LoVo (cell line): ENCODE measurements around the gene CLNK.
"Not testable (repeated sequence)": the region's sequence is repeated elsewhere in the genome, so short reads cannot be mapped to it uniquely, and the experiment has no call there.

ENCODE experiments used
- DNase-seq: peaks from one replicate; pipeline ENCODE4 v3.0.0-alpha.2; 2016; ENCODE audit warnings: low spot score

CLNK gene

DNA sequence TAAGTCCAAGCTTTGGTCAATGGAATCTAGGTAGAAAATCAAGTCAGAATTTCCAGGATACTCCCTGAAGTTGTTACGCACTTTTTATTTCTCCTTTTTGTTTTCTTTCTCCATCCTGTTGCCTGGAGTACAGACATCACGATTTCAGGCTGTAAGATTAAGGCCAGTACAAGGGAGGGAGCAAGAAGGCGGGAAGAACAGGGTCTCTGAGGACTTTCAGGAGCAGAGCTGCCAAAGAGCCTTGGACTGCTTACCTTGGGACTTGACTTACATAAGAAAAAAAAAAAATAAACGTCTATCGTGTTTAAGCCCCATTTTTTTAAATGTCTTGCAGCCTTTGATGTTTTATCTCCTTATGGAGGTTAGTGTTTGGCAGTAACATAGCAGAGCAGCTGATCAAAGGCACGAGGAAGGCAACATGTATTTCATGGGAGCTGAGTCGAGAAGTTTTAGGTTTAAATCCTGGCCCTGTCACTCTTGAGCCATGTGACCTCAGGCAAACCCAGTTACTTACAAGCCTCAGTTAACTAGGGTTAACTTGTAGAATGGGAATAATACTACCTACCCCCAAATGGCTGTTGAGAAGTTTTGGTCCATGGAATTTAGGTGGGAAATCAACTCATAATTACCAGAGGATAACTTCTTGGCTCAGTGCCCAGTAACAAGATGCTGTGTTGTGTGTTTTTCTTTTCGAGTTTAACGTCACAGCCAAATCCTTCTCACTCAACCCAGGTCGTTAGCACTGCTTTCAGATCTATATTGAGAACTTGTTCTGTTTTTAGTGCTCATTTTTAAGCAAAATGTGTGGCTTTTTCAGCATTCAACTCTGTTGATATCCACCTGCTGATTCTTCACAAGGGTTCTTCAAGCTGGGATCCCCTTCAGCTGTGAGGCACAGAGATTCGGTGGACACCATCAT is 106.8 kb downstream of the CLNK start:
- DNase-seq, result no peak

DNA sequence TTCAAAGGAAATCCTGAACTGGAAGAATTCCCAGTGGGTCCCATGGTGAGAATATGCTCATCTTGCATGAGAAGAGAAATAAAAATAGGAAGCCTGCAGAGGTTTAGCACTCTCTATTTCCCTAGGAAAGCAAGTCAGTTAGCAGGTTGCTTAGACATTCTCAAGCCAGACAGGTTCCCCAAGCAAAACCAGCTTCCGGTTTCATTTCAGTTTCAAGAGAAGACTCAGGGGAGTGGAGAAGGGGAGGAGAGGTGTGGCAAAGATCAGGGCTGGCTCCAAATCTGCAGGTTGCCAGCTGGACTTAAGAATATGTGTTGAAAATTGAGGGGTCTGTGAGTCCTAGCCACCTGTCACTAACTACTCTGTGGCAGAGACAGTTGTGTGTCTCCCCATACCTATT is 107.5 kb downstream of the CLNK start:
- DNase-seq, result no peak

DNA sequence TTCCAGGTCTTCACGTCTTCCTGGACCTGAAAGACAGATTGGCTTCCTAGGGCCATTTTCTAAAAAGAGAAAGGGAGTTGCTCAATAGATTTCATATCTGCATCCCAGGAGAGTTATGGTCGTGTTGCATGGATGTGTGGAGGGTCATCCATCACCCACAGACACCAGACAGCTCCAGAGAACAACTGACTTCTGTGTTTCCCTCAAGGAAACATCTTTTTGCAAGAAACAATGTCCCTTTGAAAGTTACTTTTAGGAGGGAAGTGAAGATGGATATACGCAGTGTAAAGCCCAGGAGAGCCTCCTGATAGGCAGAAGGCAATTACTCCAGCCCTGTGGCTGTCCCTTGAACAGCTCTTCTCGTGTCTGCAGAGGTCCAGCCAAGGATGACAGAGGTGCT is 108.3 kb downstream of the CLNK start:
- no peak for DNase-seq

DNA sequence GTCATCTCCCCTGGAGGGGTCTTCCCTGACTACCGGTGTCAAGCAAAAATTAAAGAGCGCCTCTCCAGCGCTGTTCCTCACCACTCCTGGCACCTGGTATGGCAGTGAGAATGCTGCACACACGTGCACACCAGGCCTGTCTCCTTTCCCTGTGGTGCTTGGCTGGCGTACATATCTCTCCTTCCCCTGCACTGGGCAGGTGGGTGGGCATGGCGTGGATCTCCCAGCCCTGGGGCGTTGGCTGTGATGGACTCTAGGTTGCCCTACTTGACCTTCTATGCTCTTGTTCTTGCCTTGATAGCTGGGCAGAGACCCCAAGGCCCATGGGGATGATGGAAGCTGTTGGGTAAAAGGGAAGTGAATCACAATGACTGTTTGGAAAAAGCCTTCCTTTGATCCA is 109.2 kb downstream of the CLNK start:
- no peak for DNase-seq

DNA sequence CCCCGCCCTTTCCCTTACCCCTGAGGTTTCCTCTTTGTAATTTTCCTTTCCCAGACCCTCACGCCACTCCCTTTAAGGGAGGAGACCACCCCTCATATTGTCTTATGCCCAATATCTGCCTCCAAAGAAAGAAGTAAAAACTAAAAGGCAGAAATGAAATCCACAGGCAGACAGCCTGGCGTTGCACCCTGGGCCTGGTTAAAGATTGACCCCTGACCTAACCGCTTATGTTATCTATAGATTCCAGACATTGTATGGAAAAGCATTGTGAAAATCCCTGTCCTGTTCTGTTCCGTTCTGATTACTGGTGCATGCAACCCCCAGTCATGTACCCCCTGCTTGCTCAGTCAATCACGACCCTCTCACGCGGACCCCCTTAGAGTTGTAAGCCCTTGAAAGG is 110.0 kb downstream of the CLNK start:
- not testable (repeated sequence) for DNase-seq

DNA sequence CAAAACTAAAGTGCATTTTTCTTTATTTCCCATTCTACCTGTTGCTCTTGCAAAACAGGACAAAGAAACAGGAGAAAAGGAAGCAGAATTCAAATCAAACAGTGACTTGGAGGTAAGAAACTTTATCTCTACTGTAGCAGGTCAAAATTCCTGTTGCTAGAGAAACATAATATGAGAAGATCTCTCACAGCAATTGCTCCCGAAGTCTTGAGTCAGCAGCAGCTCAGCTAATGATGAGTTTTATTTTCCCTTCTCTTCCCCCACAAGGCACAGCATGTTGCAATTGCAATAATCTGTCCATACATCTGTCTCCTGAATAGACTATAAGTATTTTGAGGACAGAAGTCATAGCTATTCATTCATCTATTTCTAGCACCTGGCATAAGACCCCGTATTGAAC is 112.7 kb downstream of the CLNK start:
- DNase-seq, result no peak

DNA sequence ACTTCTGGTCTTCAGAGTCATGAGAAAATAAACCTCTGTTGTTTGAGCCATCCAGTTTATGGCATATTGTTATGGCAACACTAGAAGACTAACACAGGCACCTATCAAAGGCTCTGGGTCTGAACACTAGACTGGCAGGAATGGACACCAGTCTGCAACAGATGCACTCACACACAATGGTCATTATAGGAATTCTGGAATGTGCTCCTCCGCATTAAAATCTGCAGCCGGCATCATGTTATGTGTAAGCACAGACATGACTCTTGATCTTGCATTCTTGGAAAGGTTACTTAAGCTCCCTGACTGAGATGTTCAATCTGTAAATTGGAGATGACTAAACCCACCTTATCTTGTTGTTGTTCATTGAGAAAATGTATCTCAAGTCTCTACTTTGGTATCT is 115.1 kb downstream of the CLNK start:
- no peak for DNase-seq

DNA sequence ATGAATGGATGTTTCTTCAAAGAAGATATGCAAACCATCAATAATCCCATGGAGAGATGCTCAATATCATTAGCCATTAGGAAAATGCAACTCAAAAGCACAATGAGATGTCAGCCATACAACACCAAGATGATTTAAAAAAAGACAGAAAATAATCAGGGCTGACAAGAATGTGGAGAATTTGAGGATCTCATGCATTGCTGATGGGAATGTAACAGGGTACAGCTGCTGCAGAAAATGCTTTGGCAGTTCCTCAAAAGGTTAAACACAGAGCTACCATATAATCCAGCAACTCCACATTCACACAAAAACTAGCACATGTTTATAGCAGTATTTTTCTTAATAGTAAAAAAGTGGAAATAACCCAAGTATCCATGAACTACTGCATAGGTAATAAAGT is 116.8 kb downstream of the CLNK start:
- no peak for DNase-seq

DNA sequence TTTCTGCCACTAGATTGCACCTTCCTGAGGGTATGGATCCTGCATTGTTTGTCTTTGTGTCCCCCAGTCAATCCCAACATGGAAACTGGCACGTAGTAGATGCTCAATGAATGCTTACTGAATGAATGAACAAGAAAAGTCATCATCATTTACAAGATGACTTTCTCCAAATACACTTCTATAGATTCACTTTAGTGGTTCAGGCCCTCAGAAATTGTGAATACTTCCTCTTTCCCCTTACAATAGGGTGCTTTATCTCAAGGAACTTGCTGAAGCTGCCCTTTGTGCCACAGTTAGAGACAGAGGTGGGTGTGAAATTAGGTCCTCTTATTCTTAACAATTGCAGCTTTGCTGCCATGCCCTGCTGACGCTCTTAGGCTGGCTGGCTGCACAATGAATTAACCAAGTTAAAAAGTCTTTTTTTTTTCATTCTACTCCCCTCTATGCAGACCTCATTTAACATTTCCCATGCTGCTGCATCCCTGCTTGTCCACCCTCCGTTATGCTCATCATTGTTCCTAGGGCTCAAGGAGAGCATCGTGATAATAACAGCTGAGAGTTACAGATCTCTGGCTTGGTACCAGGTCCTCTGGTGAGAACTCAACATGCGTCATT is 119.3 kb downstream of the CLNK start:
- no peak for DNase-seq

DNA sequence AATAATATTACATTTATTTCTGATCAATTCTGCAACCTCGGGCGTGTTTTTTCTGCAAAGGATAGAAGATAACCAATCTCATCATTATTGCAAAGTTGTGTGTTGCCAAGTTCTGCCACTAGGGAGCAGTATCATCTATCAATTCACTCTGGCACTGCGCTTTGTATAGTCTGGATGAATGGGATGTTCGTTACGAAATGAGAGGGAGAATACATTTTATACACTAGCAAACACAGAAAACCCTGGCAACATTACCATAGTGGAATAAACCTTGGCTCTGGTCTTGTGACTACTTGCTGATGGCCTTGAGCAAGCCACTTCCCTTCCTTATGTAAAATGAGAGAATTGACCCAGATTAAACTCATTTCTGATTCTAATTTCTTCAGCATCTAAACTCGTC is 129.9 kb downstream of the CLNK start:
- peak; percentile 24 for DNase-seq

DNA sequence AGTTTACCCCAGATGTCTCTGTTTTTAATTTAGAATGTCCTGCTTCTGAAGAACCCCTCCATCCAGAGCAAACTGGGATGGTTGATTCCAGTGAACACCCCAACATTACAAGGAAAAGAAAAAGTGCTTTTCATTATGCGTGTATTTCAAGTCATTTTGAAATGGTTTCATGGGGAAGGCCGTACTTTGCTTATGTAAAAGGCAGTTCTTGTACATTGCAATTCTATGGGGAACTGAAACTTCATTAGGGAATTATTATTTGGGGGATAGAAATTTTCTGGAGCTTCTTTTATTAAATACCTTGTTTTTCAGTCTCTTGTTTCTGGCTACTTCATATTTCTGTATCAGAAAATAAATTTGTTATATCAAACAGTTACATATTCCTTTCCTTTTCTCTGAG is 130.4 kb downstream of the CLNK start:
- DNase-seq, result no peak

DNA sequence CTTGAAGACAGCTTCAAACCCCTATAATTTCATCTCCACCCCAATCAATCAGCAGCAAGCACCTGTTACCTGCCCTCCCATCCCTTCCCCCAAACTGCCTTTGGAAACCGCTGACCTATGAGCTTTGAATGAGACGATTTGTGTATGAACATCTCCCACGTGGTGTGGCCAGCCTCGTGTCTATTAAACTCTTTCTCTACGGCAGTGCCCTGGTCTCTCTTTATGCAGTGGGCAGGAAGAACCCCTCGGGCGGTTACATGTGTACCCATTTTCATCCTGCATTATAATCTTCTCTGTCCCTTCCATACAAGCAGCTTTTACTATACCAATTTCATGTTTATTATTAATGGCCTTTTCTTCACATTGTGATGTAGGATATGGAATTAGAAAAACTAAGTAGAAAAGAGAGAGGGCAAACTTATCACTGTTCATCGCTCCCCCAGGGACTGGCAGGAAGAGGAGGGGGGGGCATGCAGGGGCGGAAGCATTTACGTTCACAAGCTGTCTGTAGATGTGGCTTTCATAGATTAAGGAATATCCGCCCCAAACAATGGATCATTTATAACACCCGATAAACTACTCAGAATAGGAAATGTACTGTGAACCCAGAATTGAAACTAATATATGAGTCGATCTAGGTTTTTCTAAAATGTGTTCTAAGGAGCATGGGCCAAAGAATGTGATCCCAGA is 131.8 kb downstream of the CLNK start:
- no peak for DNase-seq

DNA sequence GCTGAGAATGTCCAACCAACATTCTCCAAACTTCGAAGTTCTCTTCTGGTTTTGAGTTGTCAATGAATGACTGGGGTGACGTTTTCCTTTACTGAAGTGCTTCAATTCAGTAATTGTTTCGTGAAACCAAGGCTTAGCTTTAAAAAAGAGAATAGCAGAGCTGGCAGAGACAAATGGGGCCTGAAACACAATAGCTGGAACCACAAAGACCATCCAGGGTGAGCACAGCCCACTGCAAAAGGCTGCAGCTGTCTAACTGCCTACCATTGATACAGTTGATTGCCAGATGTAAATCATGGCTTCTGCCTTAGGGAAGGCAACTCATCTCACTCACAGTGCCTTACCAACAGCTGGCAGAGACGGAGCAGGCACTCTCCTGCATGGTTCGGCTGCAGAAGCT is 148.7 kb downstream of the CLNK start:
- no peak for DNase-seq

DNA sequence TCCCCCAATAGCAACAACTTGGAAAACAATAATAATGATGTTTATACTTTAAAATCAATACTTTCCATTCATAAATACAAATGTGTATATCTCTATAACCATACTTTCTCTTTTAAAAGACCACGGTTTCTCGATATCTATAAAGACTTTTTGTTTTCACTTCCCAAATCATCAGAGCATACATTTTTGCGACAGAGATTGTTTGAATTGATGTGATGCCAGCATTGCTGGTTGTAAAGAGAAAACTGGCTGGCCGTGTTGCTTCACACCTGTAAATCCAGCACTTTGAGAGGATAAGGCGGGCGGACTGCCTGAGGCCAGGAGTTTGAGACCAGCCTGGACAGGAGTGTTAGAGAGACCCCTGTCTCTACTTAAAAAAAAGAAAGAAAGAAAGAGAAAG is 149.7 kb downstream of the CLNK start:
- no peak for DNase-seq

DNA sequence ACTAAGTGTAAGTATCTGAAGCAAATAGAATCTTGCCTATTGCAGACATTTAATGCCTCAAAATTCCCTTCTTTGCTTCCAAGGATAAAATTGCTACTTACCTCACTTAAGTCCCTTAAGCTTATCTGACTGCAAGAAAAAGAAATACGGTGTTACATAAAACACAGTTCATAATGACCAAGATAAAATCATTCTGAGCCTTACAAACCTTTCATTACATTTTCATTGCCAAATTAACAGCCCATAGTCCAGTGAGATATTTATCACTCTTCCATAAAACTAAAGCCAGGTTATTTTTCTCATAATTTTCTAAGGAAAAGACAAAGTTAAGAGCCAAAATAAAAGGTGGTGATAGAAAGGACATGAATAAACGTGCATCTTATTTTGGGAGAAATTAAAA is 152.4 kb downstream of the CLNK start:
- no peak for DNase-seq

DNA sequence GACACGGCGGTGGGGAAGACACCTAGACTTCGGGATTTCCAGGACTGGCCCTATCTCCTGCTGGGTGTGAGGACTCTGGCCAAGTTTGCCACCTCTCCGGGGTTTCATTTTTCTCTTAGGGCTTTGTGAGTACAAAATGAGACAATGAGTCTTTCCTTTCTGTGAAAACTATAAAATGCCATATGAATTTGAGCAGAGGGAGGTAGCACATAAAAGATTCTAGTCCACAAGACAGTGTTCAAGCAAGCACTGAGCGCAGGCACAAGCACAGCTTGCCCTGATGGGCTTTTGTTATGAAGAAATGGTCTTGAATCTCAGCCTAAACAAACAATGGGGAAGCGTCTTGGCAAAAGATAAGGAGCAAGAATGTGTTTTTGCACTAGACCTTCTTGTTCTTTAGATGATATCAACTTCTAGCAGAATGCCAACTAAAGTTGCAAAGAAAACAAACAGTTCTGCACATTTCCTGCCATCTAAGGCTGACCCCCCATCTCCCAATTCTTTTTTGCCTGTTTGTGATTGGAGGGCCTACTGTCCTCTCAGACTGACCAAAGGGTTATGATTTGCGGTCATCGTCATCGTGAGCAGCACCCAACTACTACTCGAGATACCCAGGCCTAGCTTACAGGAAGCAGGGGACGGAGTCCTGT is 154.3 kb downstream of the CLNK start:
- DNase-seq, result peak; percentile 38

DNA sequence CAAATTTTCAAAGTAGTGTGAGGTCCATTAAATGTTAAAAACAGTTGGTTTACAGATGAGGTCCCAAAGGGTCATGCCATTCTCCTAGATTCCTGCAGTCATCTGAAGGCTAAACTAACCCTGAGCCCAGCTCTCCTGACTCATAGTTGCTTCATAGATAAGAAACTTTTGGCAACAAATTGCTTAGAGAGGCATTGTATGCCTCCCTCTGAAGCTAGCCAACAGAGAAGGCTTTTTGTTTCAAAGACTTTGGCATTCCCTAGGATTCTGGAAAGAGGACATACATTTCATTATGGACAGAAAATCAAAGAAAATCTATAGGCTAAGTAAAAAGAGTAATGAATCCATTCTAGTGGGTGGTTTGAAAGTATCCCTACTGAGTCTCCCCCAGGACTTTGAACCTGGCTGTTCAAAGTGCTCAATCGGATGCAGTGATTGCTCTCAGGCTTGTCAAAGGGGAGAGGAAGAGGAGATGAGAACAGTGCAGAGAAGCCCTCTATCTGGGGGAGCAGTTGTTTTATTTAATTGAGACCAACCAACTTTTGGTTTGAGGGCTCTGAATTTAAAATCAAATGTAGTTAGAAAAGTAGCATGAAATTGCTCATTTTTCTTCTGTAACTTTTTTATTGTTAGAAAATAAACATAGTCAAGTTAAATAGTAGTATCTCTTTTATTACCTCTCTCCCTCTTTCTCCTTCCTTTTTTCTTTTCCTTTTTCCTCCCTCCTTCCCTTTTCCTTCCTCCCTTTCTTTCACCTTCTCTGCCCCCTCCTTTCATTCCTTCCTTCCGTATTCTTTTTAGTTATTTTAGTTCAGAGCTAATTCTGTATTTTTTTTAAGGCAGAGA is 155.1 kb downstream of the CLNK start:
- DNase-seq, result no peak

DNA sequence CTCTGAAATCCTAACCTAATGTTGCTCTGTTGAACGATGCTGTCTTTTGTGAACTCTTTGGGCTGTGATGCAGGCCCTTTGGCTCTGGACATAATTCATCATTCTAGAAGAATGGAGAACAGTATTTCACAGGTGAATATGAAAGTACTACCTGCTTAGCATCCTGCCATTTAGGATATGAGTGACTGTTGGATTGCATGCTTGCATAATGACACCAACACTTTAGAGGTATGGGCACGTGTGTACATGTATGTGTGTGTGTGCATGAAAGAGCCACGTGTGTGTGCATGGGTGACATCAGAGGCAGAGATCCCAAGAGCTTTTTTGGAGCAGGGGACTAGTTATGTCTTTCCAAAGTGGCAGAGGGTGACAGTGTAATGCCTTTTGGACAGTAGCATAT is 157.1 kb downstream of the CLNK start:
- no peak for DNase-seq

DNA sequence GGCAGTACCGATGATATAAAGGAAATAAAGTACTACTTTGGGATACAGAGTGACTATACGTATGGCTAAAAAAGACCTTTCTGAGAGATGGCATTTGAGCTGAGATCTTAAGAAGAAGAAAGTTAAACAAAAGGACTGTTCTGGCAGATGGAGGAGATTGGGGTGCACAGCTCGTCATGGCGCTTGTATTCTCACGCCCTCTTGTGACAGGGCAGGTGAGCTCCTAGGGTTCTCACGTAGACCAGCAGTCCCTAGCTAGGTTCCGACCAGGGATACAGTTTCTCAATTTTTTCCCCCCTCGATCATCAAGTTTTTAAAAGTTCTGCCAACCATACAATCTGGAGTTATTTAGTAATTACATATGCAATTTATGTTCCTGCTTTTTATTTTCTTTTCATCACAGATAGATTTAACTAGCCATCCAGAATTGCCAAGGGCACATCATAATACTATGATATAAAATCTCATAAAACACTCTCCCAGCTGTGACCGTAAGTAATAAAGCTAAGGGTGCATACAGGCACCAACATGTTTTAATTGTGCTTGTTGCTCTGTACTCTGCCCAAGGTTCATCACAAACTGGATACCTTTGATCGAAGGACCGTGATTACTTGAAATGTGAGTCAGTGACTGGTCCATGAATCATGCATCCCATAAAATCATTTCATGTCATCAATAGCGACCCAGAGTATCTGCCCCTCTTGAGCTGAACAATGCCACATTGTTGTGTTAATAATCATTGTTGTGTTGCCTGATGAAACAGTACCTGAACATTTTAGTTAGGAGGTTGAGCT is 157.9 kb downstream of the CLNK start:
- DNase-seq, result peak; percentile 9

DNA sequence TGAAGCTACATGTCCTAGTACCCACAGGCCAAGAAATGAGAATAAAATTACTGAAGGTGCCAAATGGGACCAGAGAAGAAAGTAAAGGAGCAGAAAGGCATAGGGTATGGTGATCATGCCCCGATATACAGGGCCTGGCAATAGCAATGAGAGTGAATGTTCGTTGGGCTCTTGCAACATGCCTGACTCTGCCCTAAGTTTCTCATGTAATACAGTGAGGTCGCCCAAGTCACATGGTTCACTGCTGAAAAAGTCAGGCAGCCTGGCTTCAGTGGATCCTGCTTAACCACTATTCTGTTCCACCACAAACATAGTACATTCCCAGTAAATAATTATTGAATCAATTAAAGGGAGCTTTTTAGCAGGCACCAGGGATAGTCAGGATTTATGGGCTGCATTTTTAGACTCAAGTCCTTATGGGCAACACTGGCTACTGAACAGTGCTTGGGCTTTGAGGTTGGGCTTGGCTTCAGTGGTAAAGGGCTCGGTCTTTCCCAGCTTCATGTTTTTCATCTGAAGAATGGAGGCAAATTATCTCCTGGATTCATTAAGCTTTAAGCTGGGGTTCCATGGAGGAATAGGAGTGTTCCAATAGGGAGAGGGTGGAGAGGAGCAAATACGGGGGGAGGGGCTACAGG is 160.3 kb downstream of the CLNK start:
- DNase-seq, result no peak
